ENCODE data around the gene CIRBP. TPM values are rescaled to one million over a fixed set of nuclear protein-coding genes. Genes with fewer than 3 reads are reported as not detected.

CIRBP gene
- total and polyA plus RNA-seq, 2 of the 13 experiments (the other 11 are each of a cell fraction or from before 2014, with no cell fraction given): 133 to 140 TPM

DNA sequence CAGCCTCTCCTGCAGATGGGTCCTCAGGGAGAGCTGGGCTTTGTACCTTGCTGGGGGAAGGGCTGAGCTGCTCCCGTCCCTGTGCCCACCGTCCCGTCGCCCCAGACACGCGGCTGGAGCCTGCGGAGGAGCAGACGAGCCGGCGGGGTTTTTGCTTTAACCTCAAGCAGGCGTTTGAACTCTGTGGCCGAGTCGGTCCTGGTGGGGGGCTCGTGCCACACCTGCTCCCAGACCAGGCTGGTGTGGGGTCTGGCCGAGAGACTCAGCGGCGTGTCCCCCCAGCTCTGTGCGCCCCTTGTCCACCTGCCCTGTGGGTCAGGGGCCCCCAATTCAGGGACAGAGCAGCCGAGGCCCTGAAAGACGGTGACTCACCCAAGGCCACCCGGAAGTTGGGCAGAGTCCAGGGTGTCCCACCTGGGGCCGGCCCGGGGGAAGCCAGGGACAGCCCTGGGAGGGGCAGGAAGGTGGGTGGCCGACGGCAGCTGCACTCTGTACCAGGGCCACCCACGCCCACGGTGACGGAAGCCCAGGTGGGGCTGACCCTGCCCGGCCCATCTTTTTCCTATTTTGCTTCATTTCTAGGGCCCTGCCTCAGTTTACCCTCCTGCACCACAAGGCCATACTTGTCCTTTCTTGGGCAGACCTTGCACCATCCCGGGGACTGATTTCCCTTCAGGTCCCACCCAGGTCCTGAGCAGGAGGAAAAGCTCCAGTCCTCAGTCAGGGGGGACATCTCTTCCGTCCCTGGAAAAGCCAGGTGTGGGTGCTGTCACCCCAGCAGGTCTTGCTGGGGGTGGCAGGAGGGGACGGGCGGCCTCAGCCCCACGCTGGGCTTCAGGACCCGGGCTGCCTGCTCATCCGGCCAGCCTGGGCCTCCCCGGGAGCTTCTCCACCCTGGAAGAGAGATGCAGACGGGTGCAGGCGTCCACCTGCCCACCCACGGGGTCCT is 21.8 kb downstream of the CIRBP start (continued):
- TF ChIP-seq, protein P1, sequence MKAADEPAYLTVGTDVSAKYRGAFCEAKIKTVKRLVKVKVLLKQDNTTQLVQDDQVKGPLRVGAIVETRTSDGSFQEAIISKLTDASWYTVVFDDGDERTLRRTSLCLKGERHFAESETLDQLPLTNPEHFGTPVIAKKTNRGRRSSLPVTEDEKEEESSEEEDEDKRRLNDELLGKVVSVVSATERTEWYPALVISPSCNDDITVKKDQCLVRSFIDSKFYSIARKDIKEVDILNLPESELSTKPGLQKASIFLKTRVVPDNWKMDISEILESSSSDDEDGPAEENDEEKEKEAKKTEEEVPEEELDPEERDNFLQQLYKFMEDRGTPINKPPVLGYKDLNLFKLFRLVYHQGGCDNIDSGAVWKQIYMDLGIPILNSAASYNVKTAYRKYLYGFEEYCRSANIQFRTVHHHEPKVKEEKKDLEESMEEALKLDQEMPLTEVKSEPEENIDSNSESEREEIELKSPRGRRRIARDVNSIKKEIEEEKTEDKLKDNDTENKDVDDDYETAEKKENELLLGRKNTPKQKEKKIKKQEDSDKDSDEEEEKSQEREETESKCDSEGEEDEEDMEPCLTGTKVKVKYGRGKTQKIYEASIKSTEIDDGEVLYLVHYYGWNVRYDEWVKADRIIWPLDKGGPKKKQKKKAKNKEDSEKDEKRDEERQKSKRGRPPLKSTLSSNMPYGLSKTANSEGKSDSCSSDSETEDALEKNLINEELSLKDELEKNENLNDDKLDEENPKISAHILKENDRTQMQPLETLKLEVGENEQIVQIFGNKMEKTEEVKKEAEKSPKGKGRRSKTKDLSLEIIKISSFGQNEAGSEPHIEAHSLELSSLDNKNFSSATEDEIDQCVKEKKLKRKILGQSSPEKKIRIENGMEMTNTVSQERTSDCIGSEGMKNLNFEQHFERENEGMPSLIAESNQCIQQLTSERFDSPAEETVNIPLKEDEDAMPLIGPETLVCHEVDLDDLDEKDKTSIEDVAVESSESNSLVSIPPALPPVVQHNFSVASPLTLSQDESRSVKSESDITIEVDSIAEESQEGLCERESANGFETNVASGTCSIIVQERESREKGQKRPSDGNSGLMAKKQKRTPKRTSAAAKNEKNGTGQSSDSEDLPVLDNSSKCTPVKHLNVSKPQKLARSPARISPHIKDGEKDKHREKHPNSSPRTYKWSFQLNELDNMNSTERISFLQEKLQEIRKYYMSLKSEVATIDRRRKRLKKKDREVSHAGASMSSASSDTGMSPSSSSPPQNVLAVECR (CRISPR knock-in tag; IDR thresholded peaks at IDR 0.05; ENCODE audit: borderline replicate concordance): peak; percentile 80; the same call in 1 of the 2 replicates
- no peak for TF ChIP-seq ONECUT2 (CRISPR knock-in tag; IDR thresholded peaks at IDR 0.05)
- no peak for TF ChIP-seq ARID2 (CRISPR knock-in tag; IDR thresholded peaks at IDR 0.05; ENCODE audit: borderline replicate concordance)
- TF ChIP-seq, protein P2, sequence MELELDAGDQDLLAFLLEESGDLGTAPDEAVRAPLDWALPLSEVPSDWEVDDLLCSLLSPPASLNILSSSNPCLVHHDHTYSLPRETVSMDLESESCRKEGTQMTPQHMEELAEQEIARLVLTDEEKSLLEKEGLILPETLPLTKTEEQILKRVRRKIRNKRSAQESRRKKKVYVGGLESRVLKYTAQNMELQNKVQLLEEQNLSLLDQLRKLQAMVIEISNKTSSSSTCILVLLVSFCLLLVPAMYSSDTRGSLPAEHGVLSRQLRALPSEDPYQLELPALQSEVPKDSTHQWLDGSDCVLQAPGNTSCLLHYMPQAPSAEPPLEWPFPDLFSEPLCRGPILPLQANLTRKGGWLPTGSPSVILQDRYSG (CRISPR knock-in tag; IDR thresholded peaks at IDR 0.05): 0 out of 2 replicates have a peak, but pooled peaks have one; percentile 41
- no peak for TF ChIP-seq MTF2 (CRISPR knock-in tag; IDR thresholded peaks at IDR 0.05; ENCODE audit: borderline replicate concordance)
- peak; percentile 50; the same call in 1 of the 2 replicates for TF ChIP-seq GFI1 (CRISPR knock-in tag; IDR thresholded peaks at IDR 0.05; ENCODE audit: borderline replicate concordance)
- peak; percentile 72; the same call in 1 of the 2 replicates for TF ChIP-seq ZNF776 (CRISPR knock-in tag; IDR thresholded peaks at IDR 0.05)
- TF ChIP-seq, protein P3, sequence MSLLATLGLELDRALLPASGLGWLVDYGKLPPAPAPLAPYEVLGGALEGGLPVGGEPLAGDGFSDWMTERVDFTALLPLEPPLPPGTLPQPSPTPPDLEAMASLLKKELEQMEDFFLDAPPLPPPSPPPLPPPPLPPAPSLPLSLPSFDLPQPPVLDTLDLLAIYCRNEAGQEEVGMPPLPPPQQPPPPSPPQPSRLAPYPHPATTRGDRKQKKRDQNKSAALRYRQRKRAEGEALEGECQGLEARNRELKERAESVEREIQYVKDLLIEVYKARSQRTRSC (CRISPR knock-in tag; IDR thresholded peaks at IDR 0.05; ENCODE audit: low read depth): no peak
- TF ChIP-seq TAF15 (IDR thresholded peaks at IDR 0.05; ENCODE audit: low read depth, low read length, poor library complexity, severe bottlenecking): peak; percentile 82
- TF ChIP-seq, protein P4, sequence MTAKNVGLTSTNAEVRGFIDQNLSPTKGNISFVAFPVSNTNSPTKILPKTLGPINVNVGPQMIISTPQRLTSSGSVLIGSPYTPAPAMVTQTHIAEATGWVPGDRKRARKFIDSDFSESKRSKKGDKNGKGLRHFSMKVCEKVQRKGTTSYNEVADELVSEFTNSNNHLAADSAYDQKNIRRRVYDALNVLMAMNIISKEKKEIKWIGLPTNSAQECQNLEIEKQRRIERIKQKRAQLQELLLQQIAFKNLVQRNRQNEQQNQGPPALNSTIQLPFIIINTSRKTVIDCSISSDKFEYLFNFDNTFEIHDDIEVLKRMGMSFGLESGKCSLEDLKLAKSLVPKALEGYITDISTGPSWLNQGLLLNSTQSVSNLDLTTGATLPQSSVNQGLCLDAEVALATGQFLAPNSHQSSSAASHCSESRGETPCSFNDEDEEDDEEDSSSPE (CRISPR knock-in tag; IDR thresholded peaks at IDR 0.05): 0 out of 2 replicates have a peak, but pooled peaks have one; percentile 43
- TF ChIP-seq ZSCAN9 (CRISPR knock-in tag; IDR thresholded peaks at IDR 0.05; ENCODE audit: borderline replicate concordance): peak; percentile 73; the same call in 1 of the 2 replicates
- TF ChIP-seq ZNF430 (CRISPR knock-in tag; IDR thresholded peaks at IDR 0.05): peak; percentile 37; the same call in 1 of the 2 replicates
- TF ChIP-seq ZFP41 (CRISPR knock-in tag; IDR thresholded peaks at IDR 0.05; ENCODE audit: borderline replicate concordance): no peak
- no peak for TF ChIP-seq ZNF432 (CRISPR knock-in tag; IDR thresholded peaks at IDR 0.05; ENCODE audit: borderline replicate concordance)
- TF ChIP-seq, protein P5, sequence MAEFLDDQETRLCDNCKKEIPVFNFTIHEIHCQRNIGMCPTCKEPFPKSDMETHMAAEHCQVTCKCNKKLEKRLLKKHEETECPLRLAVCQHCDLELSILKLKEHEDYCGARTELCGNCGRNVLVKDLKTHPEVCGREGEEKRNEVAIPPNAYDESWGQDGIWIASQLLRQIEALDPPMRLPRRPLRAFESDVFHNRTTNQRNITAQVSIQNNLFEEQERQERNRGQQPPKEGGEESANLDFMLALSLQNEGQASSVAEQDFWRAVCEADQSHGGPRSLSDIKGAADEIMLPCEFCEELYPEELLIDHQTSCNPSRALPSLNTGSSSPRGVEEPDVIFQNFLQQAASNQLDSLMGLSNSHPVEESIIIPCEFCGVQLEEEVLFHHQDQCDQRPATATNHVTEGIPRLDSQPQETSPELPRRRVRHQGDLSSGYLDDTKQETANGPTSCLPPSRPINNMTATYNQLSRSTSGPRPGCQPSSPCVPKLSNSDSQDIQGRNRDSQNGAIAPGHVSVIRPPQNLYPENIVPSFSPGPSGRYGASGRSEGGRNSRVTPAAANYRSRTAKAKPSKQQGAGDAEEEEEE (CRISPR knock-in tag; IDR thresholded peaks at IDR 0.05; ENCODE audit: borderline replicate concordance): 0 out of 2 replicates have a peak, but pooled peaks have one; percentile 65
- TF ChIP-seq, protein P6, sequence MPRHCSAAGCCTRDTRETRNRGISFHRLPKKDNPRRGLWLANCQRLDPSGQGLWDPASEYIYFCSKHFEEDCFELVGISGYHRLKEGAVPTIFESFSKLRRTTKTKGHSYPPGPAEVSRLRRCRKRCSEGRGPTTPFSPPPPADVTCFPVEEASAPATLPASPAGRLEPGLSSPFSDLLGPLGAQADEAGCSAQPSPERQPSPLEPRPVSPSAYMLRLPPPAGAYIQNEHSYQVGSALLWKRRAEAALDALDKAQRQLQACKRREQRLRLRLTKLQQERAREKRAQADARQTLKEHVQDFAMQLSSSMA (CRISPR knock-in tag; IDR thresholded peaks at IDR 0.05): no peak
- TF ChIP-seq SATB2 (CRISPR knock-in tag; IDR thresholded peaks at IDR 0.05): no peak
- TF ChIP-seq NFYC (CRISPR knock-in tag; IDR thresholded peaks at IDR 0.05): no peak

Measured in HepG2 (cell line).